ENCODE results near the gene DAPK2.

GRCh38 chr15:64032329-64032728 is 14.0 kb downstream of the DAPK2 start:
- TF ChIP-seq CTCF (IDR thresholded peaks at IDR 0.05; ENCODE audit: low read length) (no peak), EZH2phosphoT487 (IDR thresholded peaks at IDR 0.05; ENCODE audit: low read length) (no peak)
